ENCODE data around the gene SLC41A1. TPM values are rescaled to one million over a fixed set of nuclear protein-coding genes. Genes with fewer than 3 reads are reported as not detected.

The SLC41A1 gene
- total RNA-seq, 2 donors from 2014 or later = 17.1 to 32.8 TPM

DNA sequence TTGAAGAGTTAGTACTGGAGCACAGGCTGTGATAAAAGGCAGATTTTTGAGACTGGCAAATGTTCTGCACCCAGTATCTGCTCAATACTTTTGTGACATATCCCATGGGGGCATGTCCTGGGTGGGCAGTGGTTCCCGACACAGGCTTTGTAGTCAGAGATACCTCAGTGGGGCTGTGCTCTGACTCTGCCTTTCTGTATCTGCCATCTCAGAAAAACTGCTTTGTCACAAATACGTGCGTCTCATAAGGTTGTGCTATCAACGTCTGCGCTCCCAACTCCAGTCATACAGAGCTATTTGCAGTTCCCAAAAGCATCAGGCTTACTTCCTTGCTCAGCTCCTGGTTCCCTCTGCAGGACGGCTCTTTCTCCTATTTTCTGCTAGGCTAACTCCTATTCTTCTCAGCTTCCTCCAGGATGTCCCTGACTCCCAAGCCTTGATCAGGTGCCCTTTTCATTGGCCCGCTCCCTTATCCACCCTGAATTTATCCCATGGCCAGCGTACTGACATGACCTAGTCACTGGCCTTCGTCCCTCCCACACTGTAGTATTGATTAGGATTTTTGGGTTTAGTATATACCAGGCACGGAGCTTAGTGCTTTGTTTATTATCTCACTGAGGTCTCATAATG is 25.6 kb downstream of the SLC41A1 start:
- H3K9me3 Mint-ChIP-seq = no peaks in the 10 kb centered on the region
- TF ChIP-seq, protein P1, sequence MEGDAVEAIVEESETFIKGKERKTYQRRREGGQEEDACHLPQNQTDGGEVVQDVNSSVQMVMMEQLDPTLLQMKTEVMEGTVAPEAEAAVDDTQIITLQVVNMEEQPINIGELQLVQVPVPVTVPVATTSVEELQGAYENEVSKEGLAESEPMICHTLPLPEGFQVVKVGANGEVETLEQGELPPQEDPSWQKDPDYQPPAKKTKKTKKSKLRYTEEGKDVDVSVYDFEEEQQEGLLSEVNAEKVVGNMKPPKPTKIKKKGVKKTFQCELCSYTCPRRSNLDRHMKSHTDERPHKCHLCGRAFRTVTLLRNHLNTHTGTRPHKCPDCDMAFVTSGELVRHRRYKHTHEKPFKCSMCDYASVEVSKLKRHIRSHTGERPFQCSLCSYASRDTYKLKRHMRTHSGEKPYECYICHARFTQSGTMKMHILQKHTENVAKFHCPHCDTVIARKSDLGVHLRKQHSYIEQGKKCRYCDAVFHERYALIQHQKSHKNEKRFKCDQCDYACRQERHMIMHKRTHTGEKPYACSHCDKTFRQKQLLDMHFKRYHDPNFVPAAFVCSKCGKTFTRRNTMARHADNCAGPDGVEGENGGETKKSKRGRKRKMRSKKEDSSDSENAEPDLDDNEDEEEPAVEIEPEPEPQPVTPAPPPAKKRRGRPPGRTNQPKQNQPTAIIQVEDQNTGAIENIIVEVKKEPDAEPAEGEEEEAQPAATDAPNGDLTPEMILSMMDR (conservative IDR thresholded peaks at IDR 0.05) = peak; percentile 29
- no peaks in the 10 kb centered on the region for H3K27me3 Mint-ChIP-seq (ENCODE audit: insufficient read depth)

DNA sequence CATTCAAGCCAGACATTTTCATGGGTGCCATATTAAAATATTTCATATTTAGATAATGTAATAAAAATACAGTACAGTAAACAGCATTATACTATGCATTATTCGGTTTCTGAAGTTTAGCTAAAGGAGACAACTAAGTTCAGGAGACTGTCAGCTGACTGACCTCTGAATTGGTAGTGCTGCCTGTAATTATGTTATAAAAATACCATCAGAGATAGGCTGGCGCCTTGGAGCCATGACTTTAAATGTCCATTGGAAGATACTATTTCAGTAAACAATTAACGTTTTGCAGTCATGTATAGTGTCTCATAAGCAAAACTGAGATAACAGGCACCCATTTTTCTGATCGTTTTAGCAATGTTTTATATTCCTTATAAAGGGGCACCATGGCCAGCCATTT is 26.4 kb downstream of the SLC41A1 start:
- Mint-ChIP-seq H3K27me3 (ENCODE audit: insufficient read depth) (no peaks in the 10 kb centered on the region), H3K36me3 (ENCODE audit: low read depth) (peaks cover 7% of the 10 kb centered on the region), H3K27ac (no peak overlapping the region), H3K9me3 (no peaks in the 10 kb centered on the region), H3K4me3 (no peak overlapping the region), H3K4me1 (peaks cover 9% of the 10 kb centered on the region)
- H3K9me3 ChIP-seq (ENCODE audit: control insufficient read depth, low read length) = no peaks in the 10 kb centered on the region
- H3K4me3 ChIP-seq (ENCODE audit: low read length) = no peak overlapping the region
- TF ChIP-seq, protein P1 (conservative IDR thresholded peaks at IDR 0.05) = no peak
- 69 to 78% methylated on average over 1 to 4 of the region's 4 CpGs for WGBS, 2 experiments (ENCODE audit: insufficient coverage in 1 of 2, insufficient read length in 1 of 2)
- H3K4me1 ChIP-seq (ENCODE audit: control insufficient read depth, insufficient read depth, low read length) = peaks cover 5% of the 10 kb centered on the region
- peaks cover 12% of the 10 kb centered on the region for H3K36me3 ChIP-seq (ENCODE audit: control insufficient read depth, insufficient read depth, low read length)
- H3K27ac ChIP-seq (ENCODE audit: low read depth, low read length) = no peak overlapping the region
- DNase-seq = no peak
- no peaks in the 10 kb centered on the region for H3K27me3 ChIP-seq (ENCODE audit: control insufficient read depth, insufficient read depth, low read length, poor library complexity, severe bottlenecking)
- no peak overlapping the region for H3K9ac ChIP-seq (ENCODE audit: extremely low read depth, low read length, poor library complexity, severe bottlenecking)

More for the DNA sequence above, 25.6 kb downstream of the SLC41A1 start:
- Mint-ChIP-seq H3K27ac (no peak overlapping the region), H3K4me1 (peaks cover 13% of the 10 kb centered on the region), H3K36me3 (ENCODE audit: low read depth) (peaks cover 7% of the 10 kb centered on the region), H3K4me3 (no peak overlapping the region)
- Histone ChIP-seq H3K27ac (ENCODE audit: low read depth, low read length) (no peak overlapping the region), H3K9me3 (ENCODE audit: control insufficient read depth, low read length) (no peaks in the 10 kb centered on the region), H3K27me3 (ENCODE audit: control insufficient read depth, insufficient read depth, low read length, poor library complexity, severe bottlenecking) (no peaks in the 10 kb centered on the region), H3K36me3 (ENCODE audit: control insufficient read depth, insufficient read depth, low read length) (peaks cover 12% of the 10 kb centered on the region), H3K4me3 (ENCODE audit: low read length) (no peak overlapping the region), H3K4me1 (ENCODE audit: control insufficient read depth, insufficient read depth, low read length) (peaks cover 5% of the 10 kb centered on the region), H3K9ac (ENCODE audit: extremely low read depth, low read length, poor library complexity, severe bottlenecking) (no peak overlapping the region)
- 86 to 90% methylated on average over 10 of the region's 10 CpGs for WGBS, 2 experiments (ENCODE audit: insufficient coverage in 1 of 2, insufficient read length in 1 of 2)
- DNase-seq = no peak

DNA sequence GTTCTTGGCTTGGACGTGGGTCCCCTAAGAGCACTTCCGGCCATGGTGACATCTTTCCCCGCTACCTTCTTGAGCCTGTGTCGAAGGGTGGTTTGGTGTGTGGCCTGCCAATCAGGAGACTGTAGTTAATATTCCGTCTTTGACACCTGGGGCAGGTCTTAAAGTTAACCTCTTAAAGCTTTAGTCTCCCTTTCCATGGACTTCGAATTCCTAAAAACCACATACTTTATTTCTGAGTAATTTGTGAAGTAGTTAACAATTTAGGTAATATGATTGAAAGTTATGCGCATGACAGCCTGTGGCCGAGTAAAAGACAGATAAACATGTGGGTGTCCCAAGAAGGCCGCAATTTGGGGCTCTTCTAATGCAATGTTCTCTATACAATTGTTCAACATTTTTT is 27.6 kb downstream of the SLC41A1 start:
- no peaks in the 10 kb centered on the region for H3K9me3 ChIP-seq (ENCODE audit: control insufficient read depth, low read length)
- Mint-ChIP-seq H3K27me3 (ENCODE audit: insufficient read depth) (peaks cover 3% of the 10 kb centered on the region), H3K36me3 (ENCODE audit: low read depth) (peaks cover 2% of the 10 kb centered on the region), H3K27ac (no peak overlapping the region), H3K4me3 (no peak overlapping the region), H3K4me1 (peaks cover 9% of the 10 kb centered on the region), H3K9me3 (no peaks in the 10 kb centered on the region)
- H3K36me3 ChIP-seq (ENCODE audit: control insufficient read depth, insufficient read depth, low read length) = peaks cover 3% of the 10 kb centered on the region
- no peaks in the 10 kb centered on the region for H3K27me3 ChIP-seq (ENCODE audit: control insufficient read depth, insufficient read depth, low read length, poor library complexity, severe bottlenecking)
- H3K4me1 ChIP-seq (ENCODE audit: control insufficient read depth, insufficient read depth, low read length) = peaks cover 5% of the 10 kb centered on the region
- no peak overlapping the region for H3K27ac ChIP-seq (ENCODE audit: low read depth, low read length)
- H3K4me3 ChIP-seq (ENCODE audit: low read length) = no peak overlapping the region
- DNase-seq = no peak
- WGBS, 2 experiments (ENCODE audit: insufficient coverage in 1 of 2, insufficient read length in 1 of 2) = 97 to 100% methylated on average over 6 to 9 of the region's 9 CpGs
- H3K9ac ChIP-seq (ENCODE audit: extremely low read depth, low read length, poor library complexity, severe bottlenecking) = no peak overlapping the region
- TF ChIP-seq, protein P1 (conservative IDR thresholded peaks at IDR 0.05) = no peak
